Transverse colon (tissue), 4 donors: Measurements from ENCODE around the gene PIK3C2G. TPM values are rescaled to one million over a fixed set of nuclear protein-coding genes. Genes with fewer than 3 reads are reported as not detected.
"Not testable (repeated sequence)": the region's sequence is repeated elsewhere in the genome, so short reads cannot be mapped to it uniquely, and the experiment has no call there.

Source experiments
- DNase-seq: peaks from one replicate; pipeline ENCODE4 v3.0.0-alpha.2; 2019
- H3K27ac ChIP-seq, 4 donors: fragments of 200-600 bp; sonication (generic); 2 replicates each; pipeline ENCODE4 v1.5.1; 2016 to 2018; ENCODE audit warnings: inconsistent platforms in 4 of 4
- H3K27me3 ChIP-seq: fragments of 200-600 bp; sonication (generic); 2 replicates; pipeline ENCODE4 v1.5.1; 2017; ENCODE audit warnings: inconsistent platforms
- H3K36me3 ChIP-seq, 4 donors: fragments of 200-600 bp; sonication (generic); 2 replicates each; pipeline ENCODE4 v1.5.1; 2017 to 2019; ENCODE audit warnings: inconsistent platforms in 4 of 4
- H3K4me1 ChIP-seq, 4 donors: fragments of 200-600 bp; sonication (generic); 2 replicates each; pipeline ENCODE4 v1.5.1; 2017 to 2020; ENCODE audit warnings: inconsistent platforms in 4 of 4
- H3K4me3 ChIP-seq, 4 donors: fragments of 200-600 bp; sonication (generic); 1 replicate in 1 of 4; 2 replicates in 3 of 4; pipeline versions ENCODE4 v1.5.1 to v1.6.1; 2017 to 2019; ENCODE audit warnings: inconsistent platforms in 4 of 4
- H3K9me3 ChIP-seq, 2 donors: fragments of 200-600 bp; sonication (generic); 2 replicates each; pipeline ENCODE4 v1.5.1; 2017 to 2019; ENCODE audit warnings: inconsistent platforms in 2 of 2
- EP300 ChIP-seq: sonication (generic); formaldehyde crosslinking; IDR thresholded peaks from one replicate; pipeline ENCODE4 v1.6.1; 2017; ENCODE audit warnings: antibody characterized with exemption, low read depth
- POLR2A ChIP-seq: fragments of 450-650 bp; IDR thresholded peaks from one replicate; pipeline ENCODE4 v1.6.1; 2016; ENCODE audit warnings: antibody characterized with exemption, mild to moderate bottlenecking, moderate library complexity
- POLR2AphosphoS5 ChIP-seq, 3 donors: sonication (generic); formaldehyde crosslinking; IDR thresholded peaks; one replicate each; pipeline ENCODE4 v1.6.1; 2016; ENCODE audit warnings: antibody characterized with exemption in 3 of 3
- WGBS, 2 donors: methylation state at CpG; one replicate each; pipeline ENCODE4 v1.1.5; 2018; ENCODE audit warnings: low coverage in 1 of 2; 5-methylcytosine and 5-hydroxymethylcytosine counted together
- in situ Hi-C, 4 donors: fragments of 200-750 bp; cut with MboI; loops; one replicate each; pipeline versions ENCODE4 v1.15.0 to v1.15.1; 2017; ENCODE audit warnings: low sequenced_read_pairs in 3 of 4, low pct_ligation_motif_present in 1 of 4, low pct_unique_long_range_greater_than_20kb in 1 of 4
- intact Hi-C: fragments of 100-400 bp; cut with DNase I; formaldehyde crosslinking; loops from one replicate; pipeline ENCODE4 v1.15.1; 2023; ENCODE audit warnings: low total_unique reads
- total RNA-seq, 4 donors: library from RNA; depleted of rRNA; stranded (reverse); fragments of >200 nt; gene quantifications; one replicate each; pipeline ENCODE4 v1.1.0, GENCODE V29; 2016
- TF ChIP-seq, protein P1 (sequence below), 5 experiments: fragments of 200-600 bp in 3 of 5; fragments of 450-650 bp in 2 of 5; sonication (generic) in 3 of 5; IDR thresholded peaks; 1 replicate in 2 of 5; 2 replicates in 3 of 5; pipeline ENCODE4 v1.5.1; 2016 to 2017; ENCODE audit warnings: antibody characterized with exemption in 5 of 5, inconsistent platforms in 3 of 5, mild to moderate bottlenecking in 2 of 5, moderate library complexity in 1 of 5

PIK3C2G gene
- total RNA-seq, 4 donors from 2014 or later: 0.32 to 2.7 (median 1.1) TPM

DNA sequence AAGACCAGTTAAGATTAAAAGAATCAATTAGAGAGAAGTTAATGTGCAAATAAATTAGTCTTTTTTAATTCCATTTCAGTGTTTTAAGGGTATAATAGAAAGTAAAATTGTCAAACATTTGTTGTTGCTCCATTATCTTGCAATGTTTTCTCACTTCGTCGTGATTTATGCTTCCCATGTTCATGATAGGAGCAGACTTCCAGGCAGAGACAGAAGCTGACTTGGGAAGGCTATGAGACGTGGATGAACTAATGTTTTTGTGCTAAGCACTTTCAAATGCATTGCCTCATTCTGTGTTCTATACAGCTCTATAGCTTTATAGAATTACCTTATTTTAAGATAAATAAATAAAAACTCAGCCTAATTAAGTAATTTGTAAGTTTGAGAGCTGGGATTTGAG, 226.2 kb downstream of the PIK3C2G start:
- 83 to 91% methylated on average over 3 of the region's 3 CpGs for WGBS, 2 donors
- Histone ChIP-seq H3K27me3 (no peaks in the 10 kb centered on the region), H3K4me3 (no peak overlapping the region), H3K4me1 (peaks cover 0 to 6% (median 3%) of the 10 kb centered on the region in 4 donors), H3K9me3 (no peaks in the 10 kb centered on the region), H3K27ac (no peak overlapping the region), H3K36me3 (no peaks in the 10 kb centered on the region)
- TF ChIP-seq POLR2AphosphoS5 (IDR thresholded peaks at IDR 0.05) (no peak), EP300 (no peak)
- DNase-seq: no peak
- in situ Hi-C loops: no loop called here
- intact Hi-C loops: no loop called here

DNA sequence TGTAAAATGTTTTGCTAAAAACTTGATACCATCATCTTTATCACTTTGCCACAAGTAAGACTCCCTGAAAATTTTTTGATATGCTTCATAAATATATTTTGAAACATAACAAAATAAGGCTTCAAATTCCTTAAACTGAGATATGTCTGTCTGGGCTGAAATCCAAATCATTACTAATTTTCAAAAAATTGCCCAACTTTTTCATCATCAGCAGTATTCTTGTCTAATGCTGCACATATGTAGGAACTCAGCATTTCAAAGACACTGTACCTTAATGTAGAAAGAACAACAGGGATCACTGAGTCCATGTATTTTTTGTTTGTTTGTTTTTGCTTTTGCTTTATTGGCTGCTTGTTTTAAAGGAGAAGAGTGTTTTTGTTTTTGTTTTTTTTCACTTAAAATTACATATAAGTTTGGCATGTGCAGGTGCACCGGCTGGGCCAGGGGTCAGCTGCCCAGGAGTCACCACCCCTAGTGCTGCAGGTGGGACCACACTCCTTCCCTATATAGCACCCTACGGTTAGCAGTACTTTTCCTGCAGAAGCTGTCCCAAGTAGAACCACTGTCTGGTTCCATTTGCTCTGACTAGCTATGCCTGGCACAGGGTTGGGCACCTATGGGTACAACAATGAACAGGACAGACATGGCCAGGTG, 231.2 kb downstream of the PIK3C2G start:
- H3K27me3 ChIP-seq: no peaks in the 10 kb centered on the region
- no peaks in the 10 kb centered on the region for H3K9me3 ChIP-seq
- H3K4me3 ChIP-seq: no peak overlapping the region
- no peak for DNase-seq
- H3K4me1 ChIP-seq: peaks cover 0 to 4% (median 1%) of the 10 kb centered on the region in 4 donors
- no peaks in the 10 kb centered on the region for H3K36me3 ChIP-seq
- WGBS, 2 donors: 86% methylated on average over 2 of the region's 2 CpGs; no CpG with 5 or more reads in 1 of the 2 donors
- TF ChIP-seq, protein P1, sequence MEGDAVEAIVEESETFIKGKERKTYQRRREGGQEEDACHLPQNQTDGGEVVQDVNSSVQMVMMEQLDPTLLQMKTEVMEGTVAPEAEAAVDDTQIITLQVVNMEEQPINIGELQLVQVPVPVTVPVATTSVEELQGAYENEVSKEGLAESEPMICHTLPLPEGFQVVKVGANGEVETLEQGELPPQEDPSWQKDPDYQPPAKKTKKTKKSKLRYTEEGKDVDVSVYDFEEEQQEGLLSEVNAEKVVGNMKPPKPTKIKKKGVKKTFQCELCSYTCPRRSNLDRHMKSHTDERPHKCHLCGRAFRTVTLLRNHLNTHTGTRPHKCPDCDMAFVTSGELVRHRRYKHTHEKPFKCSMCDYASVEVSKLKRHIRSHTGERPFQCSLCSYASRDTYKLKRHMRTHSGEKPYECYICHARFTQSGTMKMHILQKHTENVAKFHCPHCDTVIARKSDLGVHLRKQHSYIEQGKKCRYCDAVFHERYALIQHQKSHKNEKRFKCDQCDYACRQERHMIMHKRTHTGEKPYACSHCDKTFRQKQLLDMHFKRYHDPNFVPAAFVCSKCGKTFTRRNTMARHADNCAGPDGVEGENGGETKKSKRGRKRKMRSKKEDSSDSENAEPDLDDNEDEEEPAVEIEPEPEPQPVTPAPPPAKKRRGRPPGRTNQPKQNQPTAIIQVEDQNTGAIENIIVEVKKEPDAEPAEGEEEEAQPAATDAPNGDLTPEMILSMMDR (IDR thresholded peaks at IDR 0.05): no peak
- TF ChIP-seq EP300 (no peak), POLR2AphosphoS5 (IDR thresholded peaks at IDR 0.05) (no peak), POLR2A (no peak)
- intact Hi-C loops: no loop called here
- no peak overlapping the region for H3K27ac ChIP-seq
- in situ Hi-C loops: no loop called here

DNA sequence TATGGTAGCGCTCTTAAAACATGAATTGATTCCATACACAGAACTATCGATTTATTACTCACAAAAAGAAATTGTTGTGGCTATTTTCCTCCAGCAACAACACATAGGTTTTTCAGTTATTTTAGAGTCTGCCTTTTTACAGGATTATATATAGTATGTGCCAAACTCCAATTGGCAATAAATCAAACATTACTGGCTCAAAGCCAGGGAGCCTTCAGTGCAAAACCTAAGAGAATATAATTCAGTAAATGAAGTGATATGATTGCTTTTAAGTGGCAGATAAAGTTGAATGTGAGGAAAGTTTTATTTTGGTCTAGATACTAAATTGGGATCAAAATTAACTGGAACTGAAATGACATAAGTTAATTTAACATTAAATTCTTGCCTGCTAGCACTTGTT, 234.8 kb downstream of the PIK3C2G start:
- intact Hi-C loops (no loop called here), in situ Hi-C loops (no loop called here)
- no peaks in the 10 kb centered on the region for H3K9me3 ChIP-seq
- TF ChIP-seq, protein P1 (IDR thresholded peaks at IDR 0.05): no peak
- TF ChIP-seq EP300: no peak
- no peak for TF ChIP-seq POLR2AphosphoS5 (IDR thresholded peaks at IDR 0.05)
- no peak for TF ChIP-seq POLR2A
- no peak overlapping the region for H3K27ac ChIP-seq
- H3K4me1 ChIP-seq: peaks cover 0 to 4% (median 1%) of the 10 kb centered on the region in 4 donors
- no peaks in the 10 kb centered on the region for H3K27me3 ChIP-seq
- no peak for DNase-seq
- no peak overlapping the region for H3K4me3 ChIP-seq
- H3K36me3 ChIP-seq: no peaks in the 10 kb centered on the region
- 79 to 86% methylated on average over 2 of the region's 2 CpGs for WGBS, 2 donors

DNA sequence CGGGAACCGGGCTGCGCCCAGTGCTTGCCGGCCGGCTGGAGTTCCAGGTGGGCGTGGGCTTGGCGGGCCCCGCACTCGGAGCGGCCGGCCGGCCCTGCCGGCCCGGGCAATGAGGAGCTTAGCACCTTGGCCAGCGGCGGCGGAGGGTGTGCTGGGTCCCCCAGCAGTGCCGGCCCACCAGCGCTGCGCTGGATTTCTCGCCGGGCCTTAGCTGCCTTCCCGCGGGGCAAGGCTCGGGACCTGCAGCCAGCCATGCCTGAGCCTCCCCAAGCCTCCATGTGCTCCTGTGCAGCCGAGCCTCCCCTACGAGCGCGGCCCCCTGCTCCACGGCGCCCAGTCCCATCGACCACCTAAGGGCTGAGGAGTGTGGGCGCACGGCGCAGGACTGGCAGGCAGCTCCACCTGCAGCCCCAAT, 238.8 kb downstream of the PIK3C2G start:
- 97% methylated on average over 19 of the region's 35 CpGs; no CpG with 5 or more reads in 1 of the 2 donors for WGBS, 2 donors
- H3K36me3 ChIP-seq, intact Hi-C loops, DNase-seq, H3K27me3 ChIP-seq, H3K27ac ChIP-seq, H3K4me3 ChIP-seq, H3K9me3 ChIP-seq, in situ Hi-C loops: not testable (repeated sequence)
- peaks cover 0 to 12% (median 5%) of the 10 kb centered on the region in 4 donors for H3K4me1 ChIP-seq

DNA sequence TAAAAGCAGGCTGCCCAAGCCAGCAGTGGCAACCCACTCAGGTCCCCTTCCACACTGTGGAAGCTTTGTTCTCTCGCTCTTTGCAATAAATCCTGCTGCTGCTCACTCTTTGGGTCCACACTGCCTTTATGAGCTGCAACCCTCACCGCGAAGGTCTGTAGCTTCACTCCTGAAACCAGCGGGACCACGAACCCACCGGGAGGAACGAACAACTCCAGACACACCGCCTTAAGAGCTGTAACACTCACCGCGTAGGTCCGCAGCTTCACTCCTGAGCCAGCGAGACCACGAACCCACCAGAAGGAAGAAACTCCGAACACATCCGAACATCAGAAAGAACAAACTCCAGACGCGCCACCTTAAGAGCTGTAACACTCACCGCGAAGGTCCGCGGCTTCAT, 239.4 kb downstream of the PIK3C2G start:
- in situ Hi-C loops: not testable (repeated sequence)

More for the DNA sequence above, 239.4 kb downstream of the PIK3C2G start:
- DNase-seq, H3K27me3 ChIP-seq, H3K9me3 ChIP-seq, H3K4me3 ChIP-seq, intact Hi-C loops, H3K27ac ChIP-seq, H3K36me3 ChIP-seq: not testable (repeated sequence)
- peaks cover 0 to 12% (median 5%) of the 10 kb centered on the region in 4 donors for H3K4me1 ChIP-seq
- WGBS, 2 donors: 96 to 97% methylated on average over 6 to 21 of the region's 21 CpGs
